H9 (cell line): ENCODE data around the gene TSPAN5. TPM values are rescaled to one million over a fixed set of nuclear protein-coding genes. Genes with fewer than 3 reads are reported as not detected.

Experiments
- DNase-seq: peaks from one replicate; pipeline ENCODE4 v3.0.0-alpha.2; 2017
- H2AFZ ChIP-seq: one replicate; pipeline ENCODE4 v1.6.1; 2013; ENCODE audit warnings: mild to moderate bottlenecking, low read length, control low read depth, moderate library complexity
- H2AK5ac ChIP-seq: 2 replicates; pipeline ENCODE4 v1.6.1; 2013; ENCODE audit warnings: low read length, control low read depth, mixed read lengths; ENCODE audit not compliant: insufficient read length
- H2BK120ac ChIP-seq: one replicate; pipeline ENCODE4 v1.6.1; 2013; ENCODE audit warnings: low read depth, mild to moderate bottlenecking, low read length, control low read depth, inconsistent platforms; ENCODE audit not compliant: poor library complexity, severe bottlenecking
- H2BK12ac ChIP-seq: 2 replicates; pipeline ENCODE4 v1.6.1; 2013; ENCODE audit warnings: low read length, control low read depth, mixed read lengths, low read depth; ENCODE audit not compliant: insufficient read length
- H2BK15ac ChIP-seq: 2 replicates; pipeline ENCODE4 v1.6.1; 2013; ENCODE audit warnings: low read depth, low read length, control low read depth
- H2BK20ac ChIP-seq: one replicate; pipeline ENCODE4 v1.6.1; 2013; ENCODE audit warnings: low read depth, mild to moderate bottlenecking, low read length, control low read depth, inconsistent platforms; ENCODE audit not compliant: poor library complexity, severe bottlenecking
- H2BK5ac ChIP-seq: 2 replicates; pipeline ENCODE4 v1.6.1; 2013; ENCODE audit warnings: low read length, control low read depth, mixed read lengths; ENCODE audit not compliant: insufficient read length
- H3K14ac ChIP-seq: 2 replicates; pipeline ENCODE4 v1.6.1; 2013; ENCODE audit warnings: low read length, control low read depth; ENCODE audit not compliant: insufficient read depth
- H3K18ac ChIP-seq: 2 replicates; pipeline ENCODE4 v1.6.1; 2013; ENCODE audit warnings: low read depth, mild to moderate bottlenecking, mixed read lengths, low read length, control low read depth; ENCODE audit not compliant: insufficient read length
- H3K23ac ChIP-seq: 2 replicates; pipeline ENCODE4 v1.6.1; 2013; ENCODE audit warnings: low read length, control low read depth, mixed read lengths, low read depth; ENCODE audit not compliant: insufficient read length
- H3K23me2 ChIP-seq: 2 replicates; pipeline ENCODE4 v1.6.1; 2013; ENCODE audit warnings: low read depth, mild to moderate bottlenecking, mixed read lengths, low read length, control low read depth; ENCODE audit not compliant: insufficient read length, poor library complexity, severe bottlenecking
- H3K27ac ChIP-seq: 2 replicates; pipeline ENCODE4 v1.5.1; 2013; ENCODE audit warnings: low read length, control low read depth, mixed read lengths, low read depth; ENCODE audit not compliant: insufficient read length
- H3K27me3 ChIP-seq: 2 replicates; pipeline ENCODE4 v1.6.1; 2013; ENCODE audit warnings: low read length, control low read depth, inconsistent platforms; ENCODE audit not compliant: insufficient read depth
- H3K4ac ChIP-seq: 2 replicates; pipeline ENCODE4 v1.6.1; 2013; ENCODE audit warnings: low read depth, mild to moderate bottlenecking, control low read depth, inconsistent platforms, low read length, moderate library complexity
- H3K4me1 ChIP-seq: 2 replicates; pipeline ENCODE4 v1.6.1; 2013; ENCODE audit warnings: low read length, control low read depth, inconsistent platforms; ENCODE audit not compliant: insufficient read depth
- H3K4me2 ChIP-seq: 2 replicates; pipeline ENCODE4 v1.6.1; 2013; ENCODE audit warnings: low read length, control low read depth, mixed read lengths; ENCODE audit not compliant: insufficient read length, insufficient read depth
- H3K56ac ChIP-seq: 2 replicates; pipeline ENCODE4 v1.6.1; 2013; ENCODE audit warnings: low read depth, mild to moderate bottlenecking, mixed read lengths, low read length, control low read depth; ENCODE audit not compliant: insufficient read length
- H3K79me1 ChIP-seq: 2 replicates; pipeline ENCODE4 v1.6.1; 2013; ENCODE audit warnings: low read depth, mild to moderate bottlenecking, moderate library complexity, low read length, control low read depth, inconsistent platforms; ENCODE audit not compliant: insufficient read depth, poor library complexity, severe bottlenecking
- H3K79me2 ChIP-seq: 2 replicates; pipeline ENCODE4 v1.6.1; 2013; ENCODE audit warnings: low read length, control low read depth, inconsistent platforms; ENCODE audit not compliant: insufficient read depth
- H3K9ac ChIP-seq: 2 replicates; pipeline ENCODE4 v1.6.1; 2013; ENCODE audit warnings: low read length, control low read depth, mixed read lengths; ENCODE audit not compliant: insufficient read length; ENCODE audit errors: extremely low read depth
- H3K9me3 ChIP-seq: one replicate; pipeline ENCODE4 v1.6.1; 2013; ENCODE audit warnings: low read depth, low read length, inconsistent platforms; ENCODE audit not compliant: control insufficient read depth
- H3T11ph ChIP-seq: one replicate; pipeline ENCODE4 v1.6.1; 2013; ENCODE audit warnings: mild to moderate bottlenecking, low read length, control low read depth, inconsistent platforms
- H4K20me1 ChIP-seq: one replicate; pipeline ENCODE4 v1.6.1; 2013; ENCODE audit not compliant: control insufficient read depth, insufficient read length, insufficient read depth
- H4K5ac ChIP-seq: 2 replicates; pipeline ENCODE4 v1.6.1; 2013; ENCODE audit warnings: low read depth, mild to moderate bottlenecking, mixed read lengths, low read length, control low read depth; ENCODE audit not compliant: insufficient read length
- H4K8ac ChIP-seq: replicated peaks from 2 replicates; pipeline ENCODE4 v1.6.1; 2013; ENCODE audit warnings: low read length, control low read depth, mixed read lengths, low read depth; ENCODE audit not compliant: insufficient read length
- H4K91ac ChIP-seq: 2 replicates; pipeline ENCODE4 v1.6.1; 2013; ENCODE audit warnings: low read depth, mild to moderate bottlenecking, moderate library complexity, mixed read lengths, low read length, control low read depth; ENCODE audit not compliant: insufficient read length
- H3K27ac Mint-ChIP-seq, 3 experiments: 2 replicates in 2 of 3; 3 replicates in 1 of 3; pipeline ENCODE4 v1.8.0; 2020 to 2021; ENCODE audit warnings: mixed read lengths in 3 of 3, mild to moderate bottlenecking in 1 of 3, moderate library complexity in 1 of 3
- H3K27me3 Mint-ChIP-seq: 2 replicates; pipeline ENCODE4 v1.8.0; 2021; ENCODE audit warnings: low read depth, mild to moderate bottlenecking, moderate library complexity, mixed read lengths
- H3K36me3 Mint-ChIP-seq, 3 experiments: 2 replicates in 2 of 3; 3 replicates in 1 of 3; pipeline ENCODE4 v1.8.0; 2020 to 2021; ENCODE audit warnings: low read depth in 3 of 3, mixed read lengths in 3 of 3; ENCODE audit not compliant: insufficient read depth in 1 of 3
- H3K4me1 Mint-ChIP-seq, 2 experiments: 2 replicates each; pipeline ENCODE4 v1.8.0; 2020; ENCODE audit warnings: mixed read lengths in 2 of 2
- H3K4me3 Mint-ChIP-seq, 2 experiments: 2 replicates in 1 of 2; 3 replicates in 1 of 2; pipeline ENCODE4 v1.8.0; 2020 to 2021; ENCODE audit warnings: mild to moderate bottlenecking in 2 of 2, mixed read lengths in 2 of 2, moderate library complexity in 1 of 2
- H3K9me3 Mint-ChIP-seq, 2 experiments: 2 replicates in 1 of 2; 3 replicates in 1 of 2; pipeline ENCODE4 v1.8.0; 2020; ENCODE audit warnings: mild to moderate bottlenecking in 2 of 2, mixed read lengths in 2 of 2, moderate library complexity in 1 of 2
- CTCF ChIP-seq: fragments of 200-600 bp; sonication (generic); conservative IDR thresholded peaks from 3 replicates; pipeline ENCODE4 v1.8.0; 2021; ENCODE audit warnings: antibody characterized with exemption, mild to moderate bottlenecking
- WGBS: extraction: QIAGEN DNeasy Blood & Tissue Kit; methylation state at CpG from one replicate; pipeline ENCODE4 v1.1.7; 2013; ENCODE audit warnings: missing lambda C conversion rate, low lambda C conversion rate, mixed read lengths; ENCODE audit not compliant: insufficient read length; ENCODE audit errors: extremely low coverage; 5-methylcytosine and 5-hydroxymethylcytosine counted together
- total RNA-seq: library from RNA; stranded (reverse); gene quantifications from 2 replicates; pipeline ENCODE4 v1.2.1, GENCODE V29; 2021

The TSPAN5 gene
- total RNA-seq, 1 experiment from 2014 or later, result 7.0 TPM

GRCh38 chr4:98620087-98620784 lies 38.2 kb downstream of the TSPAN5 start:
- H3K27me3 ChIP-seq, result no peaks in the 10 kb centered on the region
- no peak overlapping the region for H3K4me2 ChIP-seq
- Mint-ChIP-seq H3K27ac (peak overlapping the region; percentile 44 to 93 (median 90)), H3K9me3 (no peaks in the 10 kb centered on the region), H3K27me3 (no peaks in the 10 kb centered on the region), H3K4me3 (no peak overlapping the region), H3K36me3 (no peaks in the 10 kb centered on the region), H3K4me1 (peaks cover 24 to 25% of the 10 kb centered on the region in 2 experiments)
- no peak overlapping the region for H2BK12ac ChIP-seq
- no peak overlapping the region for H4K91ac ChIP-seq
- no peak overlapping the region for H2BK5ac ChIP-seq
- peak; percentile 33 for DNase-seq
- H2BK120ac ChIP-seq, result no peak overlapping the region
- no peaks in the 10 kb centered on the region for H3K79me1 ChIP-seq
- H3T11ph ChIP-seq, result no peak overlapping the region
- no peak overlapping the region for H3K23ac ChIP-seq
- no peak overlapping the region for H2BK20ac ChIP-seq
- no peak overlapping the region for H3K56ac ChIP-seq
- H3K79me2 ChIP-seq, result no peaks in the 10 kb centered on the region; the same call in 1 of the 2 replicates
- no peak overlapping the region for H3K18ac ChIP-seq
- H3K9me3 ChIP-seq, result no peaks in the 10 kb centered on the region
- H2AFZ ChIP-seq, result no peak overlapping the region
- H3K23me2 ChIP-seq, result no peaks in the 10 kb centered on the region
- H3K9ac ChIP-seq, result no peak overlapping the region
- peaks cover 5% of the 10 kb centered on the region; the same call in 1 of the 2 replicates for H3K4me1 ChIP-seq
- TF ChIP-seq CTCF, result no peak
- H3K4ac ChIP-seq, result no peak overlapping the region
- H3K14ac ChIP-seq, result no peak overlapping the region
- H2BK15ac ChIP-seq, result no peak overlapping the region
- H4K5ac ChIP-seq, result no peak overlapping the region
- H4K20me1 ChIP-seq, result no peaks in the 10 kb centered on the region
- H2AK5ac ChIP-seq, result no peak overlapping the region
- H3K27ac ChIP-seq, result no peak overlapping the region
- no CpG with 5 or more reads among the region's 9 CpGs for WGBS
- H4K8ac ChIP-seq, result no peak overlapping the region
